Prostate gland (tissue), 2 donors: ENCODE data around the gene ADAT1.

ENCODE experiments used
- CTCF ChIP-seq, 4 experiments: fragments of 200-600 bp in 2 of 4; fragments of 450-650 bp in 2 of 4; sonication (generic) in 2 of 4; IDR thresholded peaks; 1 replicate in 3 of 4; 2 replicates in 1 of 4; pipeline ENCODE4 v1.5.1; 2016 to 2019; ENCODE audit warnings: antibody characterized with exemption in 4 of 4, mild to moderate bottlenecking in 2 of 4, moderate library complexity in 2 of 4
- POLR2A ChIP-seq: fragments of 450-650 bp; IDR thresholded peaks from one replicate; pipeline ENCODE4 v1.6.1; 2016; ENCODE audit warnings: antibody characterized with exemption, mild to moderate bottlenecking
- POLR2AphosphoS5 ChIP-seq: sonication (generic); formaldehyde crosslinking; IDR thresholded peaks from one replicate; pipeline ENCODE4 v1.6.1; 2017; ENCODE audit warnings: antibody characterized with exemption

- TF ChIP-seq POLR2AphosphoS5 (no peak), CTCF (IDR thresholded peaks at IDR 0.05) (no peak), POLR2A (no peak)
Observed at GRCh38 chr16:75615619-75616018, 7.5 kb downstream of the ADAT1 start.
